Body of pancreas (tissue), 4 donors: ENCODE measurements around the gene TBCK.

ENCODE experiments used
- POLR2A ChIP-seq, 3 donors: fragments of 450-650 bp; IDR thresholded peaks; one replicate each; pipeline ENCODE4 v1.6.1; 2016; ENCODE audit warnings: antibody characterized with exemption in 3 of 3, mild to moderate bottlenecking in 2 of 3
- TF ChIP-seq, protein P1 (sequence below), 7 experiments: fragments of 450-650 bp in 4 of 7; fragments of 200-600 bp in 3 of 7; sonication (generic) in 3 of 7; IDR thresholded peaks; one replicate each; pipeline ENCODE4 v1.5.1; 2016 to 2019; ENCODE audit warnings: antibody characterized with exemption in 7 of 7

GRCh38 chr4:106038012-106038411 lies 278.0 kb downstream of the TBCK start:
- TF ChIP-seq, protein P1, sequence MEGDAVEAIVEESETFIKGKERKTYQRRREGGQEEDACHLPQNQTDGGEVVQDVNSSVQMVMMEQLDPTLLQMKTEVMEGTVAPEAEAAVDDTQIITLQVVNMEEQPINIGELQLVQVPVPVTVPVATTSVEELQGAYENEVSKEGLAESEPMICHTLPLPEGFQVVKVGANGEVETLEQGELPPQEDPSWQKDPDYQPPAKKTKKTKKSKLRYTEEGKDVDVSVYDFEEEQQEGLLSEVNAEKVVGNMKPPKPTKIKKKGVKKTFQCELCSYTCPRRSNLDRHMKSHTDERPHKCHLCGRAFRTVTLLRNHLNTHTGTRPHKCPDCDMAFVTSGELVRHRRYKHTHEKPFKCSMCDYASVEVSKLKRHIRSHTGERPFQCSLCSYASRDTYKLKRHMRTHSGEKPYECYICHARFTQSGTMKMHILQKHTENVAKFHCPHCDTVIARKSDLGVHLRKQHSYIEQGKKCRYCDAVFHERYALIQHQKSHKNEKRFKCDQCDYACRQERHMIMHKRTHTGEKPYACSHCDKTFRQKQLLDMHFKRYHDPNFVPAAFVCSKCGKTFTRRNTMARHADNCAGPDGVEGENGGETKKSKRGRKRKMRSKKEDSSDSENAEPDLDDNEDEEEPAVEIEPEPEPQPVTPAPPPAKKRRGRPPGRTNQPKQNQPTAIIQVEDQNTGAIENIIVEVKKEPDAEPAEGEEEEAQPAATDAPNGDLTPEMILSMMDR (IDR thresholded peaks at IDR 0.05): no peak
- TF ChIP-seq POLR2A (IDR thresholded peaks at IDR 0.05): no peak
